GM12864 (cell line): Measurements from ENCODE around the gene CASP2.
A peak's percentile ranks its signal among the peaks of the same experiment; 100 is the strongest.
"Not testable (repeated sequence)": the region's sequence is repeated elsewhere in the genome, so short reads cannot be mapped to it uniquely, and the experiment has no call there.

ENCODE experiments used
- DNase-seq: peaks from one replicate; pipeline ENCODE4 v3.0.0-alpha.2; 2011; ENCODE audit warnings: low read depth
- H3K4me3 ChIP-seq: 2 replicates; pipeline ENCODE4 v1.5.1; 2011; ENCODE audit warnings: mild to moderate bottlenecking, low read depth, low read length, control low read depth
- TF ChIP-seq, protein P1 (sequence below): IDR thresholded peaks from 2 replicates; pipeline ENCODE4 v1.5.1; 2011; ENCODE audit warnings: low read depth, mild to moderate bottlenecking, moderate library complexity, low read length, control low read depth, inconsistent platforms; ENCODE audit errors: missing control alignments

Gene CASP2

GRCh38 chr7:143263266-143264195 is 24.6 kb upstream of the CASP2 start, which contains the start of gene GSTK1:
GSTK1 (plus strand) TSS chr7:143263441; CDS start chr7:143263514, 73 bp downstream.
- TF ChIP-seq, protein P1, sequence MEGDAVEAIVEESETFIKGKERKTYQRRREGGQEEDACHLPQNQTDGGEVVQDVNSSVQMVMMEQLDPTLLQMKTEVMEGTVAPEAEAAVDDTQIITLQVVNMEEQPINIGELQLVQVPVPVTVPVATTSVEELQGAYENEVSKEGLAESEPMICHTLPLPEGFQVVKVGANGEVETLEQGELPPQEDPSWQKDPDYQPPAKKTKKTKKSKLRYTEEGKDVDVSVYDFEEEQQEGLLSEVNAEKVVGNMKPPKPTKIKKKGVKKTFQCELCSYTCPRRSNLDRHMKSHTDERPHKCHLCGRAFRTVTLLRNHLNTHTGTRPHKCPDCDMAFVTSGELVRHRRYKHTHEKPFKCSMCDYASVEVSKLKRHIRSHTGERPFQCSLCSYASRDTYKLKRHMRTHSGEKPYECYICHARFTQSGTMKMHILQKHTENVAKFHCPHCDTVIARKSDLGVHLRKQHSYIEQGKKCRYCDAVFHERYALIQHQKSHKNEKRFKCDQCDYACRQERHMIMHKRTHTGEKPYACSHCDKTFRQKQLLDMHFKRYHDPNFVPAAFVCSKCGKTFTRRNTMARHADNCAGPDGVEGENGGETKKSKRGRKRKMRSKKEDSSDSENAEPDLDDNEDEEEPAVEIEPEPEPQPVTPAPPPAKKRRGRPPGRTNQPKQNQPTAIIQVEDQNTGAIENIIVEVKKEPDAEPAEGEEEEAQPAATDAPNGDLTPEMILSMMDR: no peak
- peak; percentile 22 for DNase-seq
- H3K4me3 ChIP-seq: peak within 1 kb of the TSS; percentile 76

- DNase-seq: not testable (repeated sequence)
- H3K4me3 ChIP-seq: peak overlapping the region; percentile 76
Measured at GRCh38 chr7:143264196-143264568, 24.0 kb upstream of the CASP2 start.

DNA sequence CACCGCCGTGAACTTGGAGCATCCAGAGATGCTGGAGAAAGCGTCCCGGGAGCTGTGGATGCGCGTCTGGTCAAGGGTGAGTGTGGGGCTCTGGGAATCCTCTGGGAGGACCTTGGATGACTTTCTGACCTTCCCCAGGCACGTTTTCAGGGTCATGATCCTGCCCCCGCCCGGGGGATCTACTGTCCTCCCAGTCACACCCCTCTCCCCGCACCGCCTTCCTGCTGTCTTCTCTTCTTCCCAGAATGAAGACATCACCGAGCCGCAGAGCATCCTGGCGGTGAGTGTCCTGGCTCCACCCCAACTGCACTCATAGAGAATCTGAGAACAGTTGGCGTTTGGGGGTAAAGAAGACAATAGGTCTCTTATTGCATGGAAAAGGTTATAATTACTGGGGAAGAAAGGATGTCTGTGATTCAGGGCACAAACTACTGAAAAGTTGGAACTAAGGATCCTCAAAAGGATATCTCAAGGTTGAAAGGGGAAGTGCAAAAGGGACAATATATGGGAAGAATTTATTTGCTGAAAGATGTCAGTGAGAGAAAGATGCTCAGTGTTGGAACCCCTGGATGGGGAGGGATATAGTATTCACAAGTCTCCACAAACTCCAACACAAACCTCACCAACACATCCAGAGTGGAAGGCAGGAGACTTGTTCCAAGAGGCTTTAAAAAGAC is 23.0 kb upstream of the CASP2 start:
- no peak for DNase-seq
- no peak overlapping the region for H3K4me3 ChIP-seq
- TF ChIP-seq, protein P1: no peak

GRCh38 chr7:143269251-143269650 is 18.9 kb upstream of the CASP2 start:
- TF ChIP-seq, protein P1: no peak
- no peak overlapping the region for H3K4me3 ChIP-seq
- DNase-seq: no peak

- TF ChIP-seq, protein P1: no peak
- DNase-seq: no peak
- no peak overlapping the region for H3K4me3 ChIP-seq
Measured at GRCh38 chr7:143271240-143271639, 16.9 kb upstream of the CASP2 start.

DNA sequence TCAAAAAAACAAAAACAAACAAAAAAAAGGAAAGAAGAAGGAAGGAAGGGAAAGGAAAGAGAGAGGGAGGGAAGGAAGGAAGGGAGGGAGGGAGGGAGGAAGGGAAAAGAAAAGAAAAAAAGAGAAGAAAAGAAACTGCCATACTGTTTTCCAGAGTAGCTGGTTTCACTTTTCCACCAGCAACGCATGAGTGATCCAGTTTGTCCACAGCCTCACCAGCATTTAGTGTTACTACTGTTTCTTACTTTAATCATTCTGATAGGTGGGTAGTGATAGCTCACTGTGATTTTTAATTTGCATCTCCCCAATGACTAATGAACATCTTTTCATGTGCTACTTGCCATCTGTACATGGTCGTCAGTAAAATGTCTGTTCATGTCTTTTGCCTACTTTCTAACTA is 15.3 kb upstream of the CASP2 start:
- DNase-seq: no peak
- no peak overlapping the region for H3K4me3 ChIP-seq
- TF ChIP-seq, protein P1: no peak
